ENCODE measurements around the gene ADH7. TPM values are rescaled to one million over a fixed set of nuclear protein-coding genes. Genes with fewer than 3 reads are reported as not detected.

ADH7 gene
- total and polyA plus RNA-seq, 2 experiments from 2014 or later, result not detected

DNA sequence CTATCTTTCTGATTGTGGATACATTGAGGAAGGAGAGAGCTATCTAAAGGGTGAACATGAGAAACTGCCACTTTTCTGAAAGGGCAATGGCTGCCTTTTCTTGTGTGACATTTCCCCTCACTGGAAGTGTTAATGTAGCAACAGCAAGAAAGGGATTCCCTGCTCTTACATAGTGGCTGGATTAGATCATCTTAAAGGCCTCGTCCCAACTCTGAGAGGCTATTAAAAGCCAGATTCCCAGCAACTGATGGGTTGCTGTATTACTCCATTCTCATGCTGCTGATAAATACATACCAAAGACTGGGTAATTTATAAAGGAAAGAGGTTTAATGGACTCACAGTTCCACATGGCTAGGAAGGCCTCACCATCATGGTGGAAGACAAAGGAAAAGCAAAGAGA lies 33.7 kb upstream of the ADH7 start:
- no peaks in the 10 kb centered on the region for H3K9me2 ChIP-seq (ENCODE audit: insufficient read depth)
- in situ Hi-C loops (cut with MboI), result no loop called here
- H3K9me3 ChIP-seq (ENCODE audit: low read depth), result no peaks in the 10 kb centered on the region
- H3K4me2 ChIP-seq (ENCODE audit: unreplicated experiment), result no peak overlapping the region
- 0 to 15% methylated on average over 1 of the region's 1 CpG for WGBS, 2 experiments (ENCODE audit: low coverage in 1 of 2, low lambda C conversion rate in 2 of 2, missing lambda C conversion rate in 2 of 2)
- no peak for TF ChIP-seq EZH2phosphoT487 (IDR thresholded peaks at IDR 0.05; ENCODE audit: insufficient read depth, low read depth)
- no peak for TF ChIP-seq EZH2 (IDR thresholded peaks at IDR 0.05; ENCODE audit: insufficient read depth, poor library complexity, severe bottlenecking)
- H3K36me3 ChIP-seq (ENCODE audit: low read depth), result no peaks in the 10 kb centered on the region
- 0 out of 2 replicates have a peak, but pooled peaks cover 4% of the 10 kb centered on the region for H3K27me3 ChIP-seq (replicated peaks; ENCODE audit: insufficient read depth)
- H2AFZ ChIP-seq, result peak overlapping the region; percentile 17; the same call in 1 of the 2 replicates
- H3K4me1 ChIP-seq (ENCODE audit: insufficient read depth), result no peaks in the 10 kb centered on the region
- no peak overlapping the region for H3K4me3 ChIP-seq
- H3K79me2 ChIP-seq (ENCODE audit: insufficient read depth), result no peaks in the 10 kb centered on the region
- no peak overlapping the region for H3K9ac ChIP-seq
- H4K20me1 ChIP-seq (ENCODE audit: insufficient read depth), result no peaks in the 10 kb centered on the region
- H3K27ac ChIP-seq, result no peak overlapping the region
- peak; percentile 47 for DNase-seq
- no peaks in the 10 kb centered on the region for H3F3A ChIP-seq (ENCODE audit: insufficient read depth)

GRCh38 chr4:99467887-99468286 lies 32.7 kb upstream of the ADH7 start:
- Histone ChIP-seq H3K9me3 (ENCODE audit: low read depth) (no peaks in the 10 kb centered on the region), H3K79me2 (ENCODE audit: insufficient read depth) (no peaks in the 10 kb centered on the region), H3K4me3 (no peak overlapping the region), H3K36me3 (ENCODE audit: low read depth) (no peaks in the 10 kb centered on the region), H3K4me1 (ENCODE audit: insufficient read depth) (no peaks in the 10 kb centered on the region), H3K27ac (no peak overlapping the region), H4K20me1 (ENCODE audit: insufficient read depth) (no peaks in the 10 kb centered on the region), H2AFZ (no peak overlapping the region), H3K27me3 (replicated peaks; ENCODE audit: insufficient read depth) (0 out of 2 replicates have a peak, but pooled peaks cover 4% of the 10 kb centered on the region), H3K9me2 (ENCODE audit: insufficient read depth) (no peaks in the 10 kb centered on the region), H3F3A (ENCODE audit: insufficient read depth) (no peaks in the 10 kb centered on the region), H3K9ac (no peak overlapping the region), H3K4me2 (ENCODE audit: unreplicated experiment) (no peak overlapping the region)
- TF ChIP-seq EZH2 (IDR thresholded peaks at IDR 0.05; ENCODE audit: insufficient read depth, poor library complexity, severe bottlenecking) (no peak), EZH2phosphoT487 (IDR thresholded peaks at IDR 0.05; ENCODE audit: insufficient read depth, low read depth) (no peak)
- 32 to 41% methylated on average over 2 of the region's 2 CpGs for WGBS, 2 experiments (ENCODE audit: low coverage in 1 of 2, low lambda C conversion rate in 2 of 2, missing lambda C conversion rate in 2 of 2)
- DNase-seq, result no peak
- in situ Hi-C loops (cut with MboI), result no loop called here

- no peak for DNase-seq
- Histone ChIP-seq H3K27ac (no peak overlapping the region), H3K4me3 (no peak overlapping the region), H3F3A (ENCODE audit: insufficient read depth) (no peaks in the 10 kb centered on the region), H3K4me1 (ENCODE audit: insufficient read depth) (no peaks in the 10 kb centered on the region), H3K36me3 (ENCODE audit: low read depth) (no peaks in the 10 kb centered on the region), H2AFZ (no peak overlapping the region), H3K27me3 (replicated peaks; ENCODE audit: insufficient read depth) (0 out of 2 replicates have a peak, but pooled peaks cover 4% of the 10 kb centered on the region), H3K79me2 (ENCODE audit: insufficient read depth) (no peaks in the 10 kb centered on the region), H3K9ac (no peak overlapping the region), H3K4me2 (ENCODE audit: unreplicated experiment) (no peak overlapping the region), H3K9me2 (ENCODE audit: insufficient read depth) (no peaks in the 10 kb centered on the region), H3K9me3 (ENCODE audit: low read depth) (no peaks in the 10 kb centered on the region), H4K20me1 (ENCODE audit: insufficient read depth) (no peaks in the 10 kb centered on the region)
- no peak for TF ChIP-seq EZH2phosphoT487 (IDR thresholded peaks at IDR 0.05; ENCODE audit: insufficient read depth, low read depth)
- no peak for TF ChIP-seq EZH2 (IDR thresholded peaks at IDR 0.05; ENCODE audit: insufficient read depth, poor library complexity, severe bottlenecking)
- in situ Hi-C loops (cut with MboI), result no loop called here
- WGBS, 2 experiments (ENCODE audit: low coverage in 1 of 2, low lambda C conversion rate in 2 of 2, missing lambda C conversion rate in 2 of 2), result 87 to 89% methylated on average over 2 of the region's 2 CpGs
These were observed 28.4 kb upstream of the ADH7 start for GRCh38 chr4:99463566-99463965.

- H3K9ac ChIP-seq, result no peak overlapping the region
- TF ChIP-seq EZH2phosphoT487 (IDR thresholded peaks at IDR 0.05; ENCODE audit: insufficient read depth, low read depth), result no peak
- no peak for TF ChIP-seq EZH2 (IDR thresholded peaks at IDR 0.05; ENCODE audit: insufficient read depth, poor library complexity, severe bottlenecking)
- H3K4me1 ChIP-seq (ENCODE audit: insufficient read depth), result no peaks in the 10 kb centered on the region
- H3K27ac ChIP-seq, result no peak overlapping the region
- peak; percentile 80 for DNase-seq
- in situ Hi-C loops (cut with MboI), result no loop called here
- no peaks in the 10 kb centered on the region for H3K79me2 ChIP-seq (ENCODE audit: insufficient read depth)
- H3K4me2 ChIP-seq (ENCODE audit: unreplicated experiment), result no peak overlapping the region
- H3K27me3 ChIP-seq (replicated peaks; ENCODE audit: insufficient read depth), result 0 out of 2 replicates have a peak, but pooled peaks cover 4% of the 10 kb centered on the region
- no peak overlapping the region for H3K4me3 ChIP-seq
- H3K9me2 ChIP-seq (ENCODE audit: insufficient read depth), result no peaks in the 10 kb centered on the region
- no peaks in the 10 kb centered on the region for H4K20me1 ChIP-seq (ENCODE audit: insufficient read depth)
- no peaks in the 10 kb centered on the region for H3F3A ChIP-seq (ENCODE audit: insufficient read depth)
- H3K36me3 ChIP-seq (ENCODE audit: low read depth), result no peaks in the 10 kb centered on the region
- 21 to 23% methylated on average over 4 of the region's 4 CpGs for WGBS, 2 experiments (ENCODE audit: low coverage in 1 of 2, low lambda C conversion rate in 2 of 2, missing lambda C conversion rate in 2 of 2)
- no peak overlapping the region for H2AFZ ChIP-seq
- no peaks in the 10 kb centered on the region for H3K9me3 ChIP-seq (ENCODE audit: low read depth)
These were observed 27.8 kb upstream of the ADH7 start for GRCh38 chr4:99462875-99463464.

All from GM23248 (cell line).